H1 (cell line): ENCODE measurements around the gene MPHOSPH10. TPM values are rescaled to one million over a fixed set of nuclear protein-coding genes. Genes with fewer than 3 reads are reported as not detected.
"Not testable (repeated sequence)": the region's sequence is repeated elsewhere in the genome, so short reads cannot be mapped to it uniquely, and the experiment has no call there.

ENCODE experiments used
- CTCF ChIA-PET: fragments of 300-600 bp; sonication (Branson Sonifier 250); formaldehyde crosslinking; loops from one replicate; lab custom pipeline; 2021; ENCODE audit not compliant: partially characterized antibody; lab: Charles Lee
- POLR2A ChIA-PET: fragments of 300-600 bp; sonication (Branson Sonifier 250); formaldehyde crosslinking; loops from one replicate; lab custom pipeline; 2021; ENCODE audit warnings: inconsistent platforms; ENCODE audit not compliant: partially characterized antibody; lab: Charles Lee
- DNase-seq, 2 experiments: peaks; one replicate each; pipeline versions ENCODE4 v3.0.0 to v3.0.0-alpha.2; 2010 to 2022; ENCODE audit warnings: low spot score in 2 of 2, low read depth in 1 of 2, mixed read lengths in 1 of 2
- FAIRE-seq: peaks from 2 replicates; lab custom pipeline; 2011; peaks lifted over from hg19 to GRCh38; lab: Jason Lieb, UNC
- H2AFZ ChIP-seq: 2 replicates; pipeline ENCODE4 v1.8.1; 2012; ENCODE audit warnings: low read length, inconsistent platforms
- H2AK5ac ChIP-seq: 2 replicates; pipeline ENCODE4 v1.6.1; 2013; ENCODE audit warnings: low read depth, low read length
- H2BK120ac ChIP-seq: replicated peaks from 2 replicates; pipeline ENCODE3; 2013; ENCODE audit warnings: low read depth, low read length, inconsistent platforms
- H2BK12ac ChIP-seq: 2 replicates; pipeline ENCODE4 v1.6.1; 2013; ENCODE audit warnings: low read depth, low read length
- H2BK15ac ChIP-seq: 2 replicates; pipeline ENCODE4 v1.6.1; 2013; ENCODE audit warnings: low read length
- H2BK20ac ChIP-seq: 2 replicates; pipeline ENCODE4 v1.6.1; 2013; ENCODE audit warnings: low read length
- H2BK5ac ChIP-seq: 2 replicates; pipeline ENCODE4 v1.6.1; 2013; ENCODE audit warnings: low read depth, low read length
- H3K14ac ChIP-seq: 2 replicates; pipeline ENCODE4 v1.6.1; 2013; ENCODE audit warnings: inconsistent platforms; ENCODE audit not compliant: insufficient read length
- H3K18ac ChIP-seq: 2 replicates; pipeline ENCODE4 v1.6.1; 2013; ENCODE audit warnings: low read length; ENCODE audit errors: extremely low read depth
- H3K23ac ChIP-seq: 2 replicates; pipeline ENCODE4 v1.6.1; 2013; ENCODE audit warnings: inconsistent platforms; ENCODE audit not compliant: insufficient read length
- H3K23me2 ChIP-seq: 2 replicates; pipeline ENCODE4 v1.6.1; 2013; ENCODE audit warnings: low read depth, low read length
- H3K27ac ChIP-seq: 2 replicates; pipeline ENCODE4 v1.6.1; 2011; ENCODE audit warnings: low read depth, low read length, inconsistent platforms
- H3K27me3 ChIP-seq, 4 experiments: replicated peaks in 1 of 4; 1 replicate in 1 of 4; 2 replicates in 3 of 4; pipeline versions ENCODE4 v1.6.1 to v1.8.1; 2011 to 2013; ENCODE audit warnings: low read length in 3 of 4, mild to moderate bottlenecking in 3 of 4, inconsistent platforms in 2 of 4, mixed read lengths in 2 of 4, moderate library complexity in 1 of 4; ENCODE audit not compliant: control insufficient read depth in 3 of 4, insufficient read depth in 3 of 4; ENCODE audit errors: extremely low read depth in 1 of 4
- H3K36me3 ChIP-seq, 4 experiments: 2 replicates each; pipeline versions ENCODE4 v1.6.1 to v1.8.1; 2011 to 2013; ENCODE audit warnings: mild to moderate bottlenecking in 4 of 4, low read length in 3 of 4, moderate library complexity in 2 of 4, control low read depth in 1 of 4, inconsistent platforms in 1 of 4; ENCODE audit not compliant: insufficient read depth in 4 of 4, control insufficient read depth in 2 of 4
- H3K4ac ChIP-seq: replicated peaks from 2 replicates; pipeline ENCODE3; 2013; ENCODE audit warnings: low read length, low read depth, mixed read lengths, inconsistent platforms; ENCODE audit not compliant: insufficient read length
- H3K4me1 ChIP-seq, 4 experiments: replicated peaks in 1 of 4; 1 replicate in 1 of 4; 2 replicates in 3 of 4; pipeline versions ENCODE4 v1.6.1 to v1.8.1; 2011 to 2013; ENCODE audit warnings: low read length in 3 of 4, inconsistent platforms in 2 of 4, mixed read lengths in 1 of 4; ENCODE audit not compliant: insufficient read depth in 4 of 4, control insufficient read depth in 3 of 4
- H3K4me2 ChIP-seq, 2 experiments: 2 replicates each; pipeline versions ENCODE4 v1.6.1 to v1.8.1; 2011 to 2013; ENCODE audit warnings: low read depth in 2 of 2, low read length in 2 of 2, control low read depth in 1 of 2, inconsistent platforms in 1 of 2, mild to moderate bottlenecking in 1 of 2; ENCODE audit not compliant: insufficient read depth in 1 of 2
- H3K4me3 ChIP-seq, 4 experiments: fragments of 200-600, 300-600 bp in 1 of 4; sonication (generic), shearing (Covaris generic), sonication (Bioruptor Twin) in 1 of 4; 2 replicates each; pipeline versions ENCODE4 v1.5.1 to v1.8.1; 2011 to 2016; ENCODE audit warnings: low read length in 4 of 4, low read depth in 3 of 4, control low read depth in 2 of 4, inconsistent platforms in 2 of 4, mild to moderate bottlenecking in 2 of 4, mixed read lengths in 1 of 4, moderate library complexity in 1 of 4; ENCODE audit not compliant: insufficient read depth in 2 of 4; ENCODE audit errors: extremely low read depth in 1 of 4
- H3K56ac ChIP-seq: replicated peaks from 2 replicates; pipeline ENCODE3; 2013; ENCODE audit warnings: low read depth, mild to moderate bottlenecking, mixed read lengths, low read length, inconsistent platforms; ENCODE audit not compliant: insufficient read length
- H3K79me1 ChIP-seq: 2 replicates; pipeline ENCODE4 v1.6.1; 2013; ENCODE audit warnings: low read depth, low read length, control low read depth
- H3K79me2 ChIP-seq, 2 experiments: 2 replicates each; pipeline versions ENCODE4 v1.6.1 to v1.8.1; 2012 to 2013; ENCODE audit warnings: low read length in 2 of 2, mild to moderate bottlenecking in 2 of 2, inconsistent platforms in 1 of 2; ENCODE audit not compliant: insufficient read depth in 2 of 2, control insufficient read depth in 1 of 2
- H3K9ac ChIP-seq, 4 experiments: replicated peaks in 1 of 4; 1 replicate in 1 of 4; 2 replicates in 3 of 4; pipeline versions ENCODE4 v1.6.1 to v1.8.1; 2011 to 2013; ENCODE audit warnings: low read depth in 3 of 4, low read length in 3 of 4, control low read depth in 2 of 4, mild to moderate bottlenecking in 2 of 4, moderate library complexity in 2 of 4, inconsistent platforms in 1 of 4; ENCODE audit errors: extremely low read depth in 1 of 4
- H3K9me3 ChIP-seq, 2 experiments: 2 replicates each; pipeline versions ENCODE4 v1.6.1 to v1.8.1; 2012 to 2013; ENCODE audit warnings: mild to moderate bottlenecking in 2 of 2, moderate library complexity in 2 of 2, control low read depth in 1 of 2, inconsistent platforms in 1 of 2, low read depth in 1 of 2, low read length in 1 of 2, mixed read lengths in 1 of 2; ENCODE audit not compliant: insufficient read depth in 2 of 2
- H4K20me1 ChIP-seq, 2 experiments: replicated peaks in 1 of 2; 2 replicates each; pipeline versions ENCODE3 to v1.8.1; 2011 to 2013; ENCODE audit warnings: inconsistent platforms in 2 of 2, low read length in 2 of 2, mild to moderate bottlenecking in 1 of 2; ENCODE audit not compliant: insufficient read depth in 2 of 2, control insufficient read depth in 1 of 2
- H4K5ac ChIP-seq: 2 replicates; pipeline ENCODE4 v1.6.1; 2013; ENCODE audit warnings: low read length, low read depth, mixed read lengths, inconsistent platforms; ENCODE audit not compliant: insufficient read length
- H4K8ac ChIP-seq: 2 replicates; pipeline ENCODE4 v1.8.0; 2013; ENCODE audit warnings: mild to moderate bottlenecking, moderate library complexity, low read length, inconsistent platforms; ENCODE audit not compliant: insufficient read depth; ENCODE audit errors: extremely low read depth
- H4K91ac ChIP-seq: replicated peaks from 2 replicates; pipeline ENCODE3; 2013; ENCODE audit warnings: low read length, mixed read lengths, inconsistent platforms; ENCODE audit not compliant: insufficient read length
- WGBS, 2 experiments: shearing (Covaris generic) in 1 of 2; methylation state at CpG; one replicate each; pipeline versions ENCODE4 v1.1.6 to v1.1.7; 2013 to 2015; ENCODE audit warnings: low lambda C conversion rate in 2 of 2, mixed read lengths in 2 of 2, inconsistent platforms in 1 of 2, low coverage in 1 of 2, missing lambda C conversion rate in 1 of 2; ENCODE audit not compliant: insufficient replicate concordance in 2 of 2, insufficient coverage in 1 of 2, insufficient read length in 1 of 2; ENCODE audit errors: extremely low coverage in 1 of 2, missing lambda C conversion rate in 1 of 2; 5-methylcytosine and 5-hydroxymethylcytosine counted together
- polyA plus RNA-seq, 7 experiments: library from polyadenylated mRNA; depleted of rRNA in 3 of 7; stranded (reverse) in 5 of 7; unstranded in 2 of 7; fragments of >200 nt in 5 of 7; fragments of 200-250 nt in 2 of 7; gene quantifications; 1 replicate in 5 of 7; 2 replicates in 1 of 7; 4 replicates in 1 of 7; pipeline versions ENCODE4 v1.2.1 to v1.2.3, GENCODE V29; 2011 to 2013; ENCODE audit warnings: missing spikeins in 2 of 7, mixed read lengths in 2 of 7
- total RNA-seq: library from RNA; stranded (reverse); fragmentation: NEBNext Ultra II Directional; extraction: Animal tissue kit (Norgen Biotek cat#: 25700); gene quantifications from 2 replicates; pipeline ENCODE4 v1.2.1, GENCODE V29; 2021

MPHOSPH10 gene
- total and polyA plus RNA-seq, 2 of the 8 experiments (the other 6 are each of a cell fraction or from before 2014, with no cell fraction given), result 4.5 to 39.1 TPM

DNA sequence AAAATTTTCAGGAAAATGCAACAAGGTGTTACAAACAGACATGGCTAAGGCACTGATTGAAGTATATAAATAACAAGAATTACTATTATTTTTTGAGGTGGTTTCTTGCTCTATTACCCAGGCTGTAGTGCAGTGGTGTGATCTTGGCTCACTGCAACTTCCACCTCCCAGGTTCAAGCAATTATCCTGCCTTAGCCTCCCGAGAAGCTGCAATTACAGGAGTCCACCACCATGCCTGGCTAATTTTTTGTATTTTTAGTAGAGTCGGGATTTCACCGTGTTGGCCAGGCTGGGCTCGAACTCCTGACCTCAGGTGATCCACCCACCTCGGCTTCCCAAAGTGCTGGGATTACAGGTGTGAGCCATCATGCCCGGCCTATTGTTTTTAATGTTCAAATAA is 24.0 kb upstream of the MPHOSPH10 start:
- not testable (repeated sequence) for H3K23ac ChIP-seq, H2BK20ac ChIP-seq, FAIRE-seq, H3K4me2 ChIP-seq, DNase-seq, H3K9me3 ChIP-seq, H2BK5ac ChIP-seq, H3K79me2 ChIP-seq, H2BK15ac ChIP-seq, H4K91ac ChIP-seq, H3K4ac ChIP-seq, H3K18ac ChIP-seq, H4K5ac ChIP-seq, H3K27ac ChIP-seq, H3K14ac ChIP-seq, H3K79me1 ChIP-seq, H3K56ac ChIP-seq, H3K27me3 ChIP-seq, H3K4me1 ChIP-seq, H4K20me1 ChIP-seq, H3K23me2 ChIP-seq, H3K36me3 ChIP-seq, H2AFZ ChIP-seq, H3K4me3 ChIP-seq, H2BK12ac ChIP-seq, H3K9ac ChIP-seq, H4K8ac ChIP-seq, H2AK5ac ChIP-seq, H2BK120ac ChIP-seq
- ChIA-PET CTCF (interaction anchor here (0.6 to 1.9 kb wide), 8 partner anchors 9 to 313 kb away, joined by 3 to 5 read pairs (median 4); no protein-coding TSS in a partner anchor), POLR2A (interaction anchor here (0.6 to 1.5 kb wide), 2 partner anchors 24 to 25 kb away, joined by 3 to 6 read pairs; partner anchors contain the start of genes MCEE and MPHOSPH10)
- 86% methylated on average over 6 of the region's 6 CpGs; no CpG with 5 or more reads in 1 of the 2 experiments for WGBS, 2 experiments
